ENCODE results near the gene PDE4D.
A peak's percentile ranks its signal among the peaks of the same experiment; 100 is the strongest.

- TF ChIP-seq POLR2A (IDR thresholded peaks at IDR 0.05) = no peak
- no peak for TF ChIP-seq CTCF (IDR thresholded peaks at IDR 0.05)
- TF ChIP-seq POLR2AphosphoS5 (IDR thresholded peaks at IDR 0.05) = peak; percentile 71
- TF ChIP-seq EP300 (IDR thresholded peaks at IDR 0.05) = no peak
Observed at GRCh38 chr5:59069438-59070079, 824.0 kb downstream of the PDE4D start.
